ENCODE results near the gene ANGEL1. TPM values are rescaled to one million over a fixed set of nuclear protein-coding genes. Genes with fewer than 3 reads are reported as not detected.
A peak's percentile ranks its signal among the peaks of the same experiment; 100 is the strongest.

Gene ANGEL1
- total and polyA plus RNA-seq, 8 donors, result 18.9 to 46.6 (median 40.5) TPM

GRCh38 chr14:76793956-76794355 is 18.7 kb downstream of the ANGEL1 start:
- no peaks in the 10 kb centered on the region for H3K9me3 ChIP-seq
- intact Hi-C loops (cut with DNase I), result no loop called here
- TF ChIP-seq CTCF (IDR thresholded peaks at IDR 0.05), result no peak
- H3K36me3 ChIP-seq, result peaks cover 0 to 69% of the 10 kb centered on the region in 2 donors
- H3K4me3 ChIP-seq, result no peak overlapping the region
- no peak for DNase-seq
- no peaks in the 10 kb centered on the region for H3K4me1 ChIP-seq
- H3K27me3 ChIP-seq, result no peaks in the 10 kb centered on the region
- H3K27ac ChIP-seq, result no peak overlapping the region
- no peak for ATAC-seq

GRCh38 chr14:76793324-76793723 is 19.4 kb downstream of the ANGEL1 start:
- H3K9me3 ChIP-seq, result no peaks in the 10 kb centered on the region
- H3K36me3 ChIP-seq, result peaks cover 0 to 69% of the 10 kb centered on the region in 2 donors

GRCh38 chr14:76792422-76792821 is 20.3 kb downstream of the ANGEL1 start:
- DNase-seq, result no peak
- H3K27ac ChIP-seq, result no peak overlapping the region
- intact Hi-C loops (cut with DNase I), result no loop called here
- peaks cover 0 to 69% of the 10 kb centered on the region in 2 donors for H3K36me3 ChIP-seq
- no peak for TF ChIP-seq CTCF (IDR thresholded peaks at IDR 0.05)
- no peak for ATAC-seq
- H3K4me3 ChIP-seq, result no peak overlapping the region
- no peaks in the 10 kb centered on the region for H3K9me3 ChIP-seq
- no peaks in the 10 kb centered on the region for H3K27me3 ChIP-seq
- H3K4me1 ChIP-seq, result no peaks in the 10 kb centered on the region

More at GRCh38 chr14:76793324-76793723, 19.4 kb downstream of the ANGEL1 start:
- no peak for TF ChIP-seq CTCF (IDR thresholded peaks at IDR 0.05)
- ATAC-seq, result no peak
- no peak overlapping the region for H3K4me3 ChIP-seq
- intact Hi-C loops (cut with DNase I), result no loop called here
- no peaks in the 10 kb centered on the region for H3K27me3 ChIP-seq
- no peak for DNase-seq
- no peak overlapping the region for H3K27ac ChIP-seq
- no peaks in the 10 kb centered on the region for H3K4me1 ChIP-seq

GRCh38 chr14:76786601-76787000 is 26.1 kb downstream of the ANGEL1 start:
- H3K9me3 ChIP-seq, result no peaks in the 10 kb centered on the region
- no peak overlapping the region for H3K4me3 ChIP-seq
- no peak for TF ChIP-seq CTCF (IDR thresholded peaks at IDR 0.05)
- DNase-seq (no peak), ATAC-seq (no peak)
- H3K27ac ChIP-seq, result no peak overlapping the region
- intact Hi-C loops (cut with DNase I), result loop anchor here in 1 of 2 donors (10.0 kb wide), 1 partner anchor 72 kb away; no protein-coding TSS in a partner anchor
- no peaks in the 10 kb centered on the region for H3K27me3 ChIP-seq
- H3K36me3 ChIP-seq, result peaks cover 0 to 90% of the 10 kb centered on the region in 2 donors
- peaks cover 3 to 32% of the 10 kb centered on the region in 2 donors for H3K4me1 ChIP-seq

GRCh38 chr14:76784881-76785280 is 27.8 kb downstream of the ANGEL1 start:
- intact Hi-C loops (cut with DNase I), result loop anchor here in 1 of 2 donors (10.0 kb wide), 1 partner anchor 70 kb away; no protein-coding TSS in a partner anchor
- no peaks in the 10 kb centered on the region for H3K27me3 ChIP-seq
- H3K27ac ChIP-seq, result no peak overlapping the region
- peaks cover 0 to 84% of the 10 kb centered on the region in 2 donors for H3K36me3 ChIP-seq
- DNase-seq (peak in 2 of 4 donors; percentile 67 to 72), ATAC-seq (peak; percentile 93)
- H3K4me3 ChIP-seq, result no peak overlapping the region
- TF ChIP-seq CTCF (IDR thresholded peaks at IDR 0.05), result peak; percentile 70 to 85
- no peaks in the 10 kb centered on the region for H3K9me3 ChIP-seq
- peaks cover 3 to 39% of the 10 kb centered on the region in 2 donors for H3K4me1 ChIP-seq
